GM13976 (cell line): ENCODE results near the gene KIAA0753.
"Not testable (repeated sequence)": the region's sequence is repeated elsewhere in the genome, so short reads cannot be mapped to it uniquely, and the experiment has no call there.

Experiments
- DNase-seq: peaks from one replicate; pipeline ENCODE4 v3.0.0; 2012; ENCODE audit warnings: low spot score
- CTCF ChIP-seq: IDR thresholded peaks from 2 replicates; pipeline ENCODE4 v1.5.1; 2012; ENCODE audit warnings: borderline replicate concordance, mild to moderate bottlenecking; ENCODE audit not compliant: insufficient read depth; ENCODE audit errors: extremely low read depth, missing control alignments, control extremely low read depth
- in situ Hi-C: fragments of 300-500 bp; cut with MboI; formaldehyde crosslinking; loops from one replicate; pipeline ENCODE4 v1.12.0; 2022; ENCODE audit warnings: low sequenced_read_pairs, mixed read lengths, inconsistent platforms; ENCODE audit not compliant: unreplicated experiment

The KIAA0753 gene

GRCh38 chr17:6666077-6666521 is 25.6 kb upstream of the KIAA0753 start:
- in situ Hi-C loops = loop anchor here (25.0 kb wide), 1 partner anchor 346 kb away; the partner anchor contains the start of genes BCL6B and RNASEK
- peak; percentile 78 for DNase-seq
- TF ChIP-seq CTCF = peak; percentile 94

GRCh38 chr17:6663200-6663599 is 22.7 kb upstream of the KIAA0753 start:
- in situ Hi-C loops = loop anchor here (25.0 kb wide), 1 partner anchor 349 kb away; the partner anchor contains the start of genes BCL6B and RNASEK
- not testable (repeated sequence) for DNase-seq

- in situ Hi-C loops = loop anchor here (25.0 kb wide), 1 partner anchor 351 kb away; the partner anchor contains the start of genes BCL6B and RNASEK
- TF ChIP-seq CTCF = no peak
- no peak for DNase-seq
Observed at GRCh38 chr17:6661464-6661848, 20.9 kb upstream of the KIAA0753 start.

- in situ Hi-C loops = loop anchor here (25.0 kb wide), 1 partner anchor 351 kb away; the partner anchor contains the start of genes BCL6B and RNASEK
- TF ChIP-seq CTCF = no peak
- peak; percentile 69 for DNase-seq
Observed at GRCh38 chr17:6660805-6661463, 20.4 kb upstream of the KIAA0753 start.

GRCh38 chr17:6660101-6660500 is 19.6 kb upstream of the KIAA0753 start:
- no peak for TF ChIP-seq CTCF
- in situ Hi-C loops = loop anchor here (25.0 kb wide), 1 partner anchor 352 kb away; the partner anchor contains the start of genes BCL6B and RNASEK
- no peak for DNase-seq

GRCh38 chr17:6658411-6658810 is 17.9 kb upstream of the KIAA0753 start:
- DNase-seq = not testable (repeated sequence)
- in situ Hi-C loops = loop anchor here (25.0 kb wide), 1 partner anchor 354 kb away; the partner anchor contains the start of genes BCL6B and RNASEK

GRCh38 chr17:6657633-6658287 is 17.2 kb upstream of the KIAA0753 start:
- in situ Hi-C loops = loop anchor here (25.0 kb wide), 1 partner anchor 355 kb away; the partner anchor contains the start of genes BCL6B and RNASEK
- TF ChIP-seq CTCF = no peak
- DNase-seq = no peak

- in situ Hi-C loops = loop anchor here (25.0 kb wide), 1 partner anchor 355 kb away; the partner anchor contains the start of genes BCL6B and RNASEK
- DNase-seq = not testable (repeated sequence)
Observed at GRCh38 chr17:6656797-6657632, 16.5 kb upstream of the KIAA0753 start.

- not testable (repeated sequence) for DNase-seq
- in situ Hi-C loops = loop anchor here (25.0 kb wide), 1 partner anchor 356 kb away; the partner anchor contains the start of genes BCL6B and RNASEK
Observed at GRCh38 chr17:6655732-6656361, 15.3 kb upstream of the KIAA0753 start.
